NCI-H748 treated with DMSO at 0.1 percent for 48 hours (cell line): ENCODE results near the gene PTPN23.

ENCODE experiments used
- DNase-seq: peaks from one replicate; lab custom pipeline; 2025; lab: John Stamatoyannopoulos, UW

Gene PTPN23

DNA sequence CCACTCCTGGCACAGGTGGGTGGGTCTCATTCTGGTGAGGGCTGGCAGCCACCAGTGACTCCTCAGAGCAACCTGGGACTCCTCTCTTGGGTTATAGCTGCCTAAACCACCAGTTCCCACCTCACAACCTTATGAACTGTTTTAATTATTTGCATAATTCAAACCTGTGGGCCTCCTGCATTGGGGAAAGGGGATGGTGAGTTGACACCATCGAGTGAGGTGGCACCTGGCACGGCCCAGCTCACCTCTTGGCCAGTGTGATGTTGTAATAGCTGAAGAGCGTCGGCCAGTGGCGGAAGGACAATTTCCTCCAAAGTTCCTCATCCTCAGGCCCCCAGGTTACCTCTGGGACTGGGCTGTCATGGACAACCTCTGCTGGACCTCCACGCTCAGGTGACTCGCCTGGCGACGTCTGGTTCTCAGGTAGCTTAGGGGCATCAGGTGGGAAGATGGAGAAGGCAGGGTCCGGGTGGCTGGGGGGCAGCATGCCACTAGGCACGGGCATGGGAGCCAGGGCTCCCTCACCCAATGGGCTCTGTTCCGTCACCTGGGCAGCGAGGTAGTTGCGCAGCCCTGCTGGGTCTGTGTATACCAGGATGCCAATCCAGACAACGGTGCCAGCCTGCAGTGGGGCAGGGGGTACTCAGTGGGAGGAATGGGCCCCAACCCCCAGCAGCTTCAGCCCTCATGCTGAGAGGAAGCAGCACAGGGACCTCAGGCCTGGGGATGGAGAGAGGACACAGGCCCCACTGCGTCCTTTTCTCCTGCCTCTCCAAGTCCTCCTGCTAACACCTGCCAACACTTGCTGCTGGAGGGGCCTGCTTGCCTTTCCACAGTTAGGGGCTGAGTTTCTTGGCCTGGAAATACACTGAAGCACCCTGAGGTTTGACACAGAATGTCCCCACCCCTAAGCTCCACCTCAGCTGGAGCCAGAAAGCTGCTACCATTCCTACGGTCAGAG lies 38.5 kb downstream of the PTPN23 start:
- no peak for DNase-seq

DNA sequence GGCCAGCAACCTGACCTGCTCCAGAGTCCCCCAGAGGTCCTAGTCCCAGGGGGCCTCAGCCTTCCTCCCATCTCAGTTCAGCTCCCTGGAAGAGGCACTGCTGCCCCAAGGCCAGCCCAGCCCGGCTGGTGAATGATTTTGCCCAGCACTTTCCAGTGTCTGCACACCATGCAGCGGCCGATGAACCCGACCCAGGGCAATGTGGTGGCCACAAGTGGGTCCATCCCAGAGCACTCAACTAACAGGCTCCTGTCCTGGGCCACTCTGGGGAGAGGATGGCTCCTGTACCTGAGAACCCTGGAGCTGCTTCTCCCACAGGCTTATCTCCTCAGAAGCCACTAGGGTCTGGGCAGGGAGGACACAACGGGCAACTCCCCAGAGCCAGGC lies 39.2 kb downstream of the PTPN23 start:
- no peak for DNase-seq

DNA sequence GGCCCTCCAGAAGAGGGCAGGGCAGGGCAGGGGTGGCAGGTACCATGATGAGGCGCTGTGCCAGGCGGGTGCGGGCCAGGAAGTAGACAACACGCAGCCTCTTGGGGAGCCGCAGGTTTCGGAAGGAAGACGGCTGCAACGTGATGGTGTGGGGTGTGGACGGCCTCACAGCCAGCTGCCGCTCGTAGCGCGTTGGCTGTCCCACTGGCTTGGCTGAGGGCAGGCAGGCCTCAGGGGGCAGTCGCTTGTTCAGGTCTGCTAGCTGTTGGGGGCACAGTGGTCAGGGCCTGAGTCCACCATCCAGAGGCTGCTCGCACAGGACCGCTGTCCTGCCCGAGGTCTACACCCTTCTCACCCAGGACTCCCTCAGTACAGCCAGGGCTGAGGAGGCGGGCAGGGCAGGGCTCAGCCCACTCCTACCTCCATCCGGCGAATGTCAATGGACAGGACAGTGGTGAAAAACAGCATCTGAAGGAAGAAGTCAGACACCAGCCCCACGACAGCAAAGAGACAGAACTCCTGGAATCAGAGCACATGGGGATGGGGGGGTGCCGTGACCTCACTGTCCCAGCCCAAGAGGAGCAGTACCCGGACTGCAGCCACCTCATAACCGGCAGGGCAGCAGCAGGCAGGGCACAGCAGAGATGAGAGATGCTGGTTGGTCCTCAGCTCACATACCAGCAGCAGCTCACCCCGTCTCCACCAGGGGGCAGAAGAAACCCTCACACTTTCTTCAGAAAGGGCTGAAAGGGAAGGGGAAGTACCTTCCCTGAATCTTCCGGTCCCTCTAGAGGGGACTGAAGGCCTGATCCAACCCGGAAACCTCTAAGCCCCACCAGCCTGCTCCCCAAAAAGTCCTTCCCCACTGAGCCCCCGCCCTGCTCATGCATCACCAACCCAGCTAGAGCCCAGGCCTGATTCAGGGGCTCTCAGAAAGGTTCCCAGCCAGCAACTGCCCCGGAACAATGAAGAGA lies 40.0 kb downstream of the PTPN23 start:
- peak; percentile 0 for DNase-seq

DNA sequence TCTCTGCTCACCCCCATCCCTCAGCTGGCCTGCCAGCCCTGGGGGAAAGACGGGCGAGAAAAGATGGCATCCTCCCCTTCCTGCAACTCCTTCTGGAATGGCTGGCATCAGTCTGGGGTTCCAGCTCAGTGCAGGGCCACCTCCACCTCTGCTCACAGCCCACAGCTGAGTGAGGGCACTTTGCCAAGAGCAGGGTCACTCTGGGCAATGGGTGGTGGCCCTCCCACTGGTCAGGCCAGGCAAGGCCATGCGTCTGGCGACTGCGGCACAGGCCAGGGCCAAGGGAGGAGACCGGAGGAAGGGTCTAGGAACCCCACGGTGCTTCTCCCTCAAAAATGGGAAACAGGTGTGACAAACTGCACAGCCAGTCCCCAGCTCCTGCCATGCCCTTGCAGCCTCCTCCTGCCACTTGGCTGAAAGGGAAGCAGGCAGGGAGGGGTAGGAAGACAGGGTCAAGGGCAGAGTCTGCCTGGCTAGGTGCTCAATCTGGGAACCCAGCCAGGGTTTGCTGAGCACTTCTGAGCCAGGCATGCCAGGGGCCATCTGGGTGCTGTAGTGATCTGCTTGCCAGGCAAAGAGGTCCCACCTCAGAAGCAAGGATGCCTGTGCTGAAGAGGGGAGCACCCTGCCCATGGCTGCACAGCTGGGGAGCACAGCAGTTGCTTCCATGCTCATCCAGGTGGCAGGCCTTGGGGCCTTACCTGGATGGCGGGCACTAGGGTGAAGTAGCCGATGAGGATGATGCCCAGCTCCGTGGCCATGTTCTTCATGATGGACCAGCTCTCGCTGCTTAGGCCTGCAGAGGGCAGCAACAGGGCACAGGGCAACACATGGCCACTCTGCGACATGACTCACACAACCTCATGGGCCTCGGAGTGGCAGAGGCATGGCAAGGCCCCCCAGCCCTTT lies 41.2 kb downstream of the PTPN23 start:
- no peak for DNase-seq

DNA sequence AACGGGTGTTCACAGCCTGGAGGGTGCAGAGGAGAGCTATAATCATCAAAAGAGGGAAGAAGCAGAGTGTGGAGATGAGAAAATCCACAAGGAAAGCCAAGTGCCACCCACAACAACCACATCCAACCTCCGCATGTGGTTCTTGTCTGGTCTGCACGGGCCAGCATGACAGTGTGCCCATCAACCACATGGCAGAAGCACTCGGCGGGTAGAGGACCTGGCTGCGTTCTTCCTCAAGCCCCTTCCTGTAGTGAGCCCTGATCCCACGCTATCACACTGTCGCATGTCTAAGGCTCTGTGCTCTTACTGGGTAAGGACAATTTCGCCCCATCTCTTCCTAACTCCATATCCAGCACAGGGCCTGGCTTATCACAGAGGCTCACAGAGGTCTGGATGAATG lies 41.9 kb downstream of the PTPN23 start:
- no peak for DNase-seq

DNA sequence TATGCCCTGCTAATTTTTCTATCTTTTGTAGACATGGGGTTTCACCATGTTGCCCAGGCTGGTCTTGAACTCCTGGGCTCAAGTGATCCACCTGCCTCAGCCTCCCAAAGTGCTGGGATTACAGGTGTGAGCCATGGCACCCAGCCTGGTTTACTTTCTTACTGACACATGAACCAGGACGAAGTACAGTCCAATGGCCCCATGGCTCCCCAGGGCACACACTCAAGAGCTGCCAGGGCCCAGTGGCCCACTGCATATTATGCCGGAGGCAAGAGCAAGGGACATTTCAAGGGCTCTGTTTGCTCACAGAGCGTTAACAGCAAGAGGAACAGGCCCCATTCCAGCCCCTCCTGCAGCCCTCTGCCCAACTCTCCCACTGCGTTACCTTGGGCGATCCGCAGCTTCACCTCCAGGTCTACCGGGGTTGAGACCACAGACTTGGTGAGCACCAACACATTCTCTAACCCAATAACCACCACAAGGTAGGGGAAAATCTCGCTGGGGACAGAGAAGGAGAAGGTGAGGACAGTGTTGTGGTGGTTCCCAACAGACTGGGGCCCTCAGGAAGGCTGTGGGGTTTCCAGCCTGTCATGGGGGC lies 42.8 kb downstream of the PTPN23 start:
- no peak for DNase-seq

DNA sequence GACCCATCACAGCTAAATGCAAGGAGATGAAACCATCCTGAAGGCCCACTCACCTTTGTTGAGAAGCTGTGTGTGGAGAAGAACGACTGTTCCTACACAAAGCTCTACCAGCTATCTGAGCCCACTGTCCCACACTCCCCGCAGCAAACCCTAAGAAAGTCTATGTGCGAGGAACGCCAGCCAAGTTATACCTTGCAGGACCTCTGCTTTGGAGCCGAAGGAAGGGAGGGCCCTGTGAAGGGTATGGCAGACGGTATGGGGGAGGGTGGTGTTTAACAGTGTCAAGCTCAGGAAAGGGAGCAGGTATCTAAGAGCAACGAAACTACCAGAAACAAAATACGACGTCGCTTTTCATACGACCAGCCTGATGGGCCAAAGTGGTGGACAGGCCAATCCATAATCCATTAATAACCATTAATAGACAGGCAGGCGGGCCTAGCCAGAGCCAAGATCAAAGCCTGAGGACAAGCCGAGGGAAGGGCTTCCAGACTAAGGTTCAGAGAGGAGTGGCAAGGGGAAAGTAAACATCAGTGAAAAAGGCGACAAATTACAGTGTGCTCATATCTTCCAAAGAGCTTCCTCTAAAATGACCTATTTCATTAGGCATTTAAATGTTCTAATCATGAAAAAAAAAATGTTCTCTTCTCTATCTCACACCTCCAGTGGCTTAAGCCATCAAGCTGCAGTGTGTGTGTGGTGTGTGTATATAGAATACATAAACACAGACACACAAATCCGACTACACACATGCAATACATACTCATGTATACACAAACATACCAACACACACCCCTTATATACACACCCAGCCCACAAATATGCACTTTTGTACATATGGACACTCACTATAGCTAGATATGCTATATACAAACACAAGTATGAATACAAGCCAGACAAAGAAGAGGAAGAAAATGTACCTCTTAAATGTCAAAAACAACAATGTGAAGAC lies 43.9 kb downstream of the PTPN23 start:
- no peak for DNase-seq

DNA sequence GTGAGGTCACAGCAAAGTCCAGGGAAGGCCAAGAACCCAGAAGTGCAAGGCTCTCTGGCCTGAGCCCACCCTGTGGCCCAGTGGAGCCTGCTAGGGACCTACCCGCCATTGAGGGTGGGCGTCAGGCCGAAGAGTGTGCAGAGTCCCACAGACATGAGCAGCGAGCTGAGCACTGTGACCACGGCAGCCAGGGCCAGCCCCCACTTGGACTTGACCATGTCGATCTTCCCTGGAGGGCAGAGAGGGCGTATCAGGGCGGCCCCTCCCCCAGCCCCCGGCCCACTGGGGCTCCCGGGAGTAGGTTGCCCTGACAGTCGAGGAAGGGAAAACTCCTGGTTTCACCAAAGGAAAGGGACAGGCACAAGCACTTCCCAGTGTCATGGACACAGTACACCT lies 44.6 kb downstream of the PTPN23 start:
- no peak for DNase-seq

DNA sequence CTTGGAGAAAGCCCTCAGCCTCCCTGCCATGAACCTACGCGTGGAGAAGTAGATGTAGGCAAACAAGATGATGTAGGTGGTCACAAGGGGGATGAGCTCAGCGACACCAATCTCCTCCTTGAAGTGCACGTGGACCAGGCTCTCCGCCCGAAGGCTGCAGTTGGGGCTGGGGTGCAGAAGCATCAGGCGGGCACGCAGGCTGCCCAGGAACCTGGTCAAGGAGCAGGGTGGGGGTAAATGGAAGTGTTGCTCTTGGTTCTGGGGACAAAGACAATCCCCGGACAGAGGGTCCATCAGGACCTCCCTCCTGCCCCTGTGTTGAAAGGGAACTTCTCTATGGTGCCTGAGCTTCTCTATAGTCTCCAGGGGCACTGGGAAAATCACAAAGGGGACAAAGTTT lies 45.1 kb downstream of the PTPN23 start:
- no peak for DNase-seq

DNA sequence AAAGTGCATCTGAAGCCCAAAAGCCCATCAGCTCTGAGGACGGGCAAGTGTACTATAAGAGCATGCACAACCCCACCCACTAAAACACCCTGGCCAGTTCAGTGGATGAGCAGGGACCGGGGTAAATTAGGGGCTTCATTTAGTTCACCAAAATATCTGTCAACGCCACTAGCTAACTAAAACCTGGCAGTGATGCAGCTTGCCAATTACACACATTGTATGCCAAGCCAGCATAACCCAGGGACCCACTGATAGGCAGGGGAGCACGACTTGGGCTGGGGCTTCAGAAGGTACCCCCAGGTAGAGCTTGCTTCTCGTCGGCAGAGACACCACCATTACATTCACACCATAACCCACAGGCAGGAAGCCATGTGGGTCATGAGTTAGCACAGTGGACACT lies 47.0 kb downstream of the PTPN23 start:
- no peak for DNase-seq

DNA sequence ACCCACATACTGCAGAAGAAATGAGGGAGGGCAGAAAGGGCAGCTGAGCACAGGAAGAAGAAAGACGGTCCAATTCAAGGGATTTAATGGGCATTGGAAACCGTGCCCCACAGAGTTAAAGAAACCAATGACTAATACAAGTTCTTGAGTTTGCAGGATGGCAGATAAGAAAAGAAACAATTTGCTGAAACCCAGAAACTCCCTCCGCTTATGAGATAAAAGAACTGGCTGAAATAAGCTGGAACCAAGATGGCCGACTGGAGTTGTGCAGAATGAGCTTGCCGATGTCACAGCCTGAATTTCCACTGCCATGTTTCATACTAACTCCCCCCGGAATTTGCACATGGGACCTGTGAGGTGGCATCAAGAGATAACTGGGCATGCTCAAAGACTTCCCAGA lies 47.8 kb downstream of the PTPN23 start:
- DNase-seq = no peak

DNA sequence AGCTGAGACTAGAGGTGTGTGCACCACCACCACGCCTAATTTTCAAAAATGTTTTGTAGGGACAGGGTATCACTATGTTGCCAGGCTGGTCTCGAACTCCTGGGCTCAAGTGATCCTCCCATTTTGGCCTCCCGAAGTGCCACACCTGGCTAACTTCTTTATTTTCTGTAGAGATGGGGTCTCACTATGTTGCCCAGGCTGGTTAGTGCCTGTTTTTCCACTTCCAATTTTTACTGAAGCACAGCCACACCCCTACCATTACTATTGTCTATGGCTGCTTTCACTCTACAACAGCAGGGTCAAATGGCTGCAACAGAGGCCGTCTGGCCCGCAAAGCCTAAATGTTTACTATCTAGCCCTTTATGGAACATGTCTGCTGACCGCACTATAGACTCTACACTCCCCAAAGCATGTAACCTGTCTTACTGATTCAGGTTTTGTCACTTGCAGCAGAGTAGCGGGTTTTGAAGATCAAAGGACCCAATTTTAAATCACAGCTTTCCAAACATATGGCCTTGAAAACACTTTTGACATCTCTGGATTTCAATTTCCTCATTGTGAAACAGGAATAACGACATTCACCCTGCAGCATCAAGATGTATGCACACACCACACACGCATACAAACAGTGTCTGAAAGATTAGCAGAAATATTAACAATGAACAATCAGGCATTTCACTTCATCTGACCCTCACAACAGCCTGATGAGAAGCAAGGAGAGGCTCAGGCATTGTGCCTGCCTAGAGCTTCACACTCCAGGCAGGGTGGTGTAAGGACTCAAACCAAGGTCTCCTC lies 48.9 kb downstream of the PTPN23 start:
- DNase-seq = no peak

DNA sequence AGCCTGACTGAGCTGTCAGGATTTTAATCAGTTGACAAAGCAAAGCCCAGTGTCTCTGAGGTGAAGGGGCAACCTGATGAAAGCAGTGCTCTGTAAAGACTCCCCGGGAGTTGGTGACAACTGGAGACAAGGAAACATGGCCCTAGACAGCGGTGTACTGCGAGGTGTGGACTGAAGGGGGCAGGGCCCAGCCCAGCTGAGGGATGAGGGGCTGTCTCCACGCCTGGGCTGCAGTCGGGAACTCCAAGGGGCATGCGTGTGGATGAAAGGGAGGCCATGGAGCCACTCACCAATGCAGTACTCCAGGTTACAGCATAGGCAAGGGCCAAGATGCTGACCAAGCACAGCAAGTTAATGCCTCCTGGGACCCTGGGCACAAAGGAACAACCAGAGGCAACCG lies 49.8 kb downstream of the PTPN23 start:
- no peak for DNase-seq

DNA sequence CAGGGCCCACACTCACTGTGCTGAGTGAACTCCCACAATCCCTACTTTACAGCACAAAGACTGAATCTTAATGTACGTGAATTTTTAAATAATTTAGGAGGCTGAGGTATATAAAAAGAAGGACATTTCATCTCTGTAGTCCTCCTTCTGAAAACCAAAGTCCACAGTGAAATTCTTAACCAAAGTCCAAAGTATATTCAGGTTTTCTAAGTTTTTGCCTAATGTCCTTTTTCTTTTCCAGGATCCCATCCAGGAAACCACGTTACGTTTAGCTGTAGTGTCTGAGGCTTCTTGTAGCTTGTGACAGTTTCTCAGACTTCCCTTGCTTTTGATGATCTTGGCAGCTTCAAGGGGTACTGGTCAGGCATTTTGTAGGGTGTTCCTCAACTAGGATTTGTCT lies 50.4 kb downstream of the PTPN23 start:
- no peak for DNase-seq

DNA sequence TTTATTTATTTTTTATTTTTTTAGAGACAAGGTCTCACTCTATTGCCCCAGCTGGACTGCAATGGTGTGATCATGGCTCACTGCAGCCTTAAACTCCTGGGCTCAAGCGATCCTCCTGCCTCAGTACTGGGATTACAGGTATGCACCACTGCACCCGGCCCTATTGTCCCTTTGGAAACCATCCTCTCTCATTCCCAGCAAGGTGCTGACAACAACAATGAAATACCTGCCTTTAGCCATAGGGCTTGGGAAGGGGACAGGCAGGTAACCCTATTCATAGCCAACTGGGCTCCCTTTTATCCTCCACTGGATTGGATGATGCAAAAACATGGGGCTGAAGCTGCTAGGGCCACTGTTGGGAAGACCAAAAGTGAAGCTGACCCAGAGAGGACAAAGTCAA lies 51.9 kb downstream of the PTPN23 start:
- no peak for DNase-seq

DNA sequence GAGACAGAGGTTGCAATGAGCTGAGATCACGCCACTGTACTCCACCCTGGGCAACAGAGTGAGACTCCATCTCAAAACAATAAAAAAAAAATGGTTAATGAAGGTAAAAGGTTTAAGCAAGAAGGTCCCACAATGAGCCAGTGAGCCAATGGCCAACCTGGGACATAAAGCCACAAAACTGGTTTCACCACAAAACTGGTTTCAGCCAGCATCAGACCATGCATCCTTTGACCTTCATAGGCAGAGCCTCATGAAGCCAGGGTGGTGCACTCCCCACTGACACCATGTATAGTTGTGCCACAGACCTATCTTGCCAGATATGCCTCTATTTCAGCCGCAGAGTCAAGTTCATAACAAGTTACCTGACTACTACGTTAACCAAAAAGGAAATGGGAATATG lies 53.0 kb downstream of the PTPN23 start:
- DNase-seq = no peak

DNA sequence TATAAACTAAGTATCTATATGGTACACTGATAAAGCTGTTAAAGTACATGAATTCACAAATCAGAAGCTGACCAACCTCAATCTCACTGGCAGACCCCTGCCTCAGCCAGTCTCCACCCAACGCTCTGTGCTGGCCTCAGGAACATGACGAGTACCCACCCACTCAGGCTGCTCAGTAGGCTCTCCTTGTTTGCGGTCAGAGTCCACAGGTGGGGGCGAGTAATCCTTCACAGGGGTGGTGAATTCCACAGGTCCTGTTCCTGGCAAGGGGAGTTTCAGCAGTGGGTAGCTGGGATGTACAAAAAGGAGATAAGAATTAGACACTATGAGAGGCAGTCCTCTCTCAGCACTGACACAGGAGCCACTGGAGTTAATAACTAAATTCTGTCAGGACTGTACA lies 54.0 kb downstream of the PTPN23 start:
- no peak for DNase-seq

DNA sequence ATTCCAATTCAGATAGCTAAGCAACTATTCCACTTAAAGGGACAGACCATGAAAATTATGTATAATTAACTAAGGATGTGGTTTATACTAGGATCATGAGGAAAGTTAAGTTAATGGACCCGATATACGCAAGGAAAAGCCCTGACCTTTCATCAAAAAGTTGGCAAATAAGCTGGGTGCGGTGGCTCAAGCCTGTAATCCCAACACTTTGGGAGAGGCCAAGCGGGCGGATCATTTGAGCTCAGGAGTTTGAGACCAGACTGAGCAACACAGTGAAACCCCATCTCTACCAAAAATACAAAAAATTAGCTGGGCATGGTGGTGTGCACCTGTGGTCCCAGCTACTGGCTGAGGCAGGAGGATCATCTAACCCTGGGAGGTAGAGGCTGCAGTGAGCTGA lies 55.4 kb downstream of the PTPN23 start:
- no peak for DNase-seq

DNA sequence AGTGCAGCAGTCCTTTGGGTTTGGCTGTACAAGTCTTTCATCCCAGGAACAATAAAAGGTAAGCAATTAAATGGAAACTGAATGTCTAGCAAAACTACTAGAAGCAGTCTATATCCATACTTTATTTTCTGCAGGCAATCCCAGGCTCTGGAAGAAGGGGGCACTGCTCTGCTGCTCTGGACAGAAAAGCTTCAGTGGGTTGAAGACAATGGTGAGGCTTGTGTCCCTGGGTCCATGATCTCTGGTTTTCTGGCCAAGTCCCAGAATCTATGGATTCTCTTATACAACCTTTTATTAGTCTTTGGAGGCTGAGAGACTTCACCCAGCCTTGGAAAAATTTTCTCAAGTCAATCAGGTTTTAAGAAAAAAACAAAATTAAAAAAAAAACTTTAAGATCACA lies 59.3 kb downstream of the PTPN23 start:
- no peak for DNase-seq
